NCI-H1694 (cell line): Measurements from ENCODE around the gene LCOR.

Source experiments
- DNase-seq: peaks from one replicate; lab custom pipeline; 2025; lab: John Stamatoyannopoulos, UW

The LCOR gene

DNA sequence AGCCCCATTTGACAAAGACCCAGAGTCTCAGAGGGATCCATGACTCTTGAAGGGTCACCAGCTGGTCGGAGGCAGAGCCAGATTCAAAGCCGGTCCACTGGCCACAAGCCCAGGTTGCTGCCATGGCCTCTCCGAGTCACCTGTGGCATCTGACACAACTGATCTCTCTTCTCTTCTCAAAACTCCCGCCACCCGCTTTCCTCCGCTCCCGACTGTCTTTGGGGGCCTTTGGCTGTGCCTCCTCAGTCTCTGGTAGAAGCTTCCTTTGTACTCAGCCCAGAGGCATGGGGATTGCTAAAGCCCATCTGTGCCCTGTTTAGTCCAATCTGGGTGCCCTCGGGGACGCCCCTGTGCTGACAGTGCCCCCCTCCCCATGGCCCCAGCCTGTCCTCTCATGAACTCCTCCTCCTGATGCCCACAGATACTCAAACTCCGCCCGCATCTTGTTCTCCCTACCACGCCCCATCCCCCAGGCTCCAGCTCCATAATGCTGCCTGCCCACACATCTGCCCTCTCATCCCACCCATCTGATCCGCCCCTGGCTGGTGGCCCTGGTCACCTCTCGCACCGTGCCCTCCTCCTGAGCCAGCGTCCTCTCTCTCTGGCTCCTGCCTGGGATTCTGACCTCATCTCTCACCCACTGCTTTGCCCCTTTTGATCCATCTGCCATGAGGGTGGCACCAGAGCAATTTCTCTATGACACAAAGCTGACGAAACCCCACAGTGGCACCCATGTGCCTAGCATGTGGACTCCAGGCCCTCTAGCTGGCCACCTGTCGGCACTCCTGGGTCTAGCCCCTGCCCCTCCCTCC is 203.1 kb downstream of the LCOR start:
- no peak for DNase-seq

DNA sequence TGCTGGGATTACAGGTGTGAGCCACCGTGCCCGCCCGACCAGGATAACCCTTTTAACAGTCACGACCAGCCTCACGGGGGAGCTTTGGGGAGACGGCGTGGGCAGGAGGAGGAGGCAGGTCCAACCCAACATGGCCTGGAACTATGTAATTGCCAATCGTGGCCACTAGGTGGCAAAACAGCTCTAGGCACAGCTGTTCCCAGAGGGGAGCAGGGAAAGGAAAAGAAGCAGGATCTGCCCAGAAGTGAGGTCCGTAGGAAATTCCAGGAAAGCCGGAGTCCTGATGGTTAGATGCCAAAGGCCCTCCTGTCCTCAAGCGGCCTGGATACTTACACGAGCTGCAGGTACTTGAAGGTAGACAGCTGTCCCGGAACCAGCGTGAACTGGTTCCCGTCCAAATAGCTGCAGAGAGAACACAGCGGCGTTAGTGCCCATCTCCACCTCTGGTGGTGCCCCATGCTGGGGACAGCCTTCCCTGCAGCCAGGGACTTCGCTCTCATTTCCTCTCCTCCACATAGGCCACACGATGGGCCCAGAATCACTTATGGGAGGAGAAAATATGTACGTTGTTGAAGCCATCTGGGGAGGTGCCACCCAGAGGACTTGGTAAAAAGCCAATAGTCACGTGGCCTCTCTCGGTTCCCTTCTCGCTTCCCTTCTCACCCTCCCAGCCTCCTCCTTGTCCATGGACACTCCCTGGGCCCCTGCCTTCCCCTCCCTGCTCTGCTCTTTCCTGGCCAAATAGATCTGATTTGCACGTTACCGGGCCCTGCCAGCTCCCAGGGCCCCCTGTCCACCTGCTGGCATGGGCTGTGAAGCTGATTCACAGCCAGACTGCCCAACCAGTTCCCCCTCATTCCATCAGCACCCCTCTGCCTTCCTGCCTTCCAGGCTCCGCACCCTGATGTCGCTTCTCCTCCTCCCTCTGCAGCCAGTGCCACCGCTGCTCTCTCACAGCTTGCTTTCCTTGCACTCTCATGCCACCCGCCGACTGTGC is 205.6 kb downstream of the LCOR start:
- DNase-seq = peak; percentile 92

DNA sequence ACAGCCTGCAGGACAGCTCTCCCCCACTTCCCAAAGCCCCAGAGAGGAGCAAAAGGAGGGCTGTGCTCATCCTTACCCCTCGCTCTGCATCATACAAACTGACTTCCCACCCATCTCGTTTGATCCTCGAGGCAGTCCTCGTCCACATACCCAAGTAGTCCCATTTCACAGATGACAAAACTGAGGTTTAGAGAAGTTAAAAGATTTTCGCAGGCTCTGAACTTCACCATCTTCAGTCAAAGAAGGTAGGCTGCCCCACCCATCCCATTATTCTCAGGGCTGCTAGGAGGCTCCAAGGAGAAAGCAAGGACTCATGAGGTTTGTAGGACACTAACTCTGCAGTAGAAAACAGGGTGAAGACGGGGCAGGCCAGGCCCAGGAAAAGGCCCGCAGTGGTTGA is 206.6 kb downstream of the LCOR start:
- no peak for DNase-seq

DNA sequence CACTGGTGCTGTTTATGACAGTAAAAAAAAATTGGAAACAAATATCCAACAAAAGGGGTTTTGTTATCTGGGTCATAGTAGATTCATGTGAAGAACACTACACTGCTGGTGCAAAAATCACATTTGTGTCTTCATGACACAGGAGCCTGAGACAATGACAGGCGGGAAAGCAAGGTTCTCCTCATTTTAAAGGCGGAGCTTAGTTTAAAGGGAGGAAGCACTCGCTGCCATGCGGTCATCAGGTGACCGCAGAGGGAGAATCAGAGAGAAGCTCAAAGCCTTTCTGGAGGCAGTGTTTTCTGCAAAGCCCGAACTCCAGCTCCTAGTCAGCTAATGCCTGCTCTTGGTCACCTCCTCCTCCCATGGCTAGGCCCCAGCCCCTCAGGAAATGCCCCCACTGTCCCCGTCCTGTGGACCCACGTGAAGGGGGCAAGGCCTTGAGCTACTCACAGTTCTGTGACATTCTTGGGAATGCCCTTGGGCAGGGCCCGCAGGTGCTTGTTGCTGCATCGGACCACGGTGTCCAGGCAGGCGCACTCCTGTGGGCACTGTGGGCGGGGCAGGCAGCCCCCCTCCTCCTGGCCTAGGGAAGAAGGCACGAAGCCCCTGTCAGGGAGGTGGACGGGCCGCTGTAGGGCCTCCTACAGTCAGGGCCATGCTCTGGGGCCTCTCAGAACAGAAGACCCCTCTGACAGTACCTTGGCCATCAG is 207.6 kb downstream of the LCOR start:
- no peak for DNase-seq

DNA sequence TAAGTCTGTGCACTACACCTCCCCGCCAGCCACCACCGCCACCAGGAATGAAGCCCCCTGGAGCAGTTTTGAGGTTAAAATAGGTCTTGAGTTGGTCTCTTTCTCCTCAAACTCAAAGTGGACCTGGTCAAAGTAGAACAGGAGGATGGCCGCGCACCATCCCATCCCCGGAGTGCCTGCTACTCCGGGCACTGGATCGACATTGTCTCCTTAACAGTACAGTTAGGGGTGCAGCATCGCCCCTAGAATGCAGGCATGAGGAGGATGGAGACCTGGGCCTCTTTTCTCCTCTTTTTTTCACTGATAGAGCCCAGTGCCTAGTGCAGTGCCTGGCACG is 208.1 kb downstream of the LCOR start:
- DNase-seq = no peak

DNA sequence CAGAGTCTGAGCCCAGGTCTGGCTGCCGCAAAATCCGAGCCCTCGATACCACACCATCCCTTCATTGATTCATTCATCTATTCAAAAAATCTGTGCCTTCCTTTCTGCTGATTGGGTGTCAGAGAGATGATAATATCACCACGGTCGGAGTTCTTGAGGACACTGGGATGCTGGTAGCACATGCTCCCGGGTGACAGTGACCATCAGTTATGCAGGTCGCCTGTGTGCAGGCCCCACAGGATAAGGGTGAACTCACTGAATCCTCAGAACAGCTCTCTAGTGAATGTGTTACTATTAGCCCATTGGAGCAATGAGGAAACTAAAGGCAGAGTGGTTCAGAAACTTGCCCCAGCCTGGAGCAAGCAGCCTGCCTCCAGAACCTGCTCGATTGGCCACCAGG is 208.6 kb downstream of the LCOR start:
- no peak for DNase-seq

DNA sequence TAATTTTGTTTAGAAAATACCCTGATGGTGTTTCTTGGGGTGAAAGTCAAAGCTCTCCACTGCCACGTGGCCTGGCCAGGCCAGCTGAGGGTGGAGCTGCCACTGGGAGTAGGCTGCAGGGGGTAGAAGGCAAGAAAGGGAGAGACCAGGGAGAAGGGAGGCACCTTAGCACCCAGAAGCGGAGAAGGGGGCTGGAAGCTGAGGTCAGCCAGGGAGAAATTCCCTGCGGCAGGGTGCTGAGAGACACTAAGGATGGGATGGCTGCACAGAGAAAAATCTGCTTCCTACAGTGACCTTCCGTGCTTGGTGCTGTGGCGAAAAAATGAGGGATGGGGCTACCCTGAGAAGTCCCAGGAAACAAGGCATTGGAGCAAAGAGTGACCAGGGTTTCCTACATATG is 210.0 kb downstream of the LCOR start:
- DNase-seq = no peak

DNA sequence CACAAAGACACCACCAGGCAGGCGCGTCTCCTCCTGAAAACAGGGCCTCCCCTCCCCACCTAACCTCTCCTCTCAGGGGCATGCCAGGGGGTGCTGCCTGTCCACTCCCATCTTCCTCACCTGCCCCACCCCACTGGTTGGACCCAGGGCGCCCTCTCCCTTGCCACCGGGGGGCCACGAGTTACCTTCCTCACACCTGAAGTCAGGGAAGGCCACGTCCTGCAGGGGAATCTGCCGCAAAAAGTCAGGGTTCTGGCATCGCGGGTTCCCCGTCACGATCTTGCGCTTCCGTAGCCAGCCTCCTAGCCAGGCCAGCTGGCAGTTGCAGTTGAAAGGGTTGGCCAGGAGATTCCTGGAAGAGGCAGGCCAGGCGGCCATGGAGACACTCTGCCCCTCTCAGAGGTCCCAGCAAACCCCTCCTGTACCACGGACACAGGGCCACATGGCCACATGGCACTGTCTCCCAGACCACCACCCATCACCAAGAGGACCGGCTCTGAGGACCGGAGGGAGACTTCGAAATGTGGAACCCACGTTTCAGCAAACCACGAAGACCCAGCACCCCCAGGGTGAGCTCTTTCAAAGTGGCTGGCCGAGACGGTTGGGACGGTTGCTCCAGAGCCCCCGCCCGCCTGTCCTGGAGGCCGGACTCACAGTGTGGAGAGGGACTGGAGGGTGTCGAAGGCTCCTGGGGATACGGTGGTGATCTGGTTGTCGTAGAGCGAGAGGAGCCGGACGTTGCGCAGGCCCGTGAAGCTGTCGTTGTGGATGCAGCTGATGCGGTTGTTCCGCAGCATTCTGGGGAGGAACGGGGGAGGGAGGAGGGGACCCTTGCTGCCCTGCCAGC is 210.8 kb downstream of the LCOR start:
- DNase-seq = no peak

DNA sequence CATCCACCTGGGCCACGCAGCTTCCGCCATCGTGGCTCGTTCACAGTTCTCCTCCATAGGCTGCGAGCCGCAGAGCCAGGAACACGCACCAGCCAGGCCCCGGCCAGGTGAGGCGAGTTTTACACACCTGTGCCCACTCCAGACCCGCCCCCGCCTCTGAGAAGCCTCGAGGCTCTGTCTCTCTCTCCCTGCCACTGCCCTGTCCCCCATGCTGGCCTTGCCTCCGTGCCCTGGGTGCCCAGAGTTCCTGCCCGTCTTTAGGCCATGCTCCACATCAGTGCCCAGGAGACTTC is 211.4 kb downstream of the LCOR start:
- no peak for DNase-seq
